HG03060 (cell line): Measurements from ENCODE around the gene COL5A1.

Experiments
- ATAC-seq: cut with Tn5 transposase; IDR thresholded peaks from one replicate; pipeline ENCODE4 v1.9.1; 2021; ENCODE audit warnings: low read depth, moderate number of reproducible peaks; ENCODE audit not compliant: unreplicated experiment

Gene COL5A1

GRCh38 chr9:134861595-134862334, 220.2 kb downstream of the COL5A1 start:
- ATAC-seq, result no peak

GRCh38 chr9:134863306-134863902, 221.8 kb downstream of the COL5A1 start:
- ATAC-seq, result no peak

DNA sequence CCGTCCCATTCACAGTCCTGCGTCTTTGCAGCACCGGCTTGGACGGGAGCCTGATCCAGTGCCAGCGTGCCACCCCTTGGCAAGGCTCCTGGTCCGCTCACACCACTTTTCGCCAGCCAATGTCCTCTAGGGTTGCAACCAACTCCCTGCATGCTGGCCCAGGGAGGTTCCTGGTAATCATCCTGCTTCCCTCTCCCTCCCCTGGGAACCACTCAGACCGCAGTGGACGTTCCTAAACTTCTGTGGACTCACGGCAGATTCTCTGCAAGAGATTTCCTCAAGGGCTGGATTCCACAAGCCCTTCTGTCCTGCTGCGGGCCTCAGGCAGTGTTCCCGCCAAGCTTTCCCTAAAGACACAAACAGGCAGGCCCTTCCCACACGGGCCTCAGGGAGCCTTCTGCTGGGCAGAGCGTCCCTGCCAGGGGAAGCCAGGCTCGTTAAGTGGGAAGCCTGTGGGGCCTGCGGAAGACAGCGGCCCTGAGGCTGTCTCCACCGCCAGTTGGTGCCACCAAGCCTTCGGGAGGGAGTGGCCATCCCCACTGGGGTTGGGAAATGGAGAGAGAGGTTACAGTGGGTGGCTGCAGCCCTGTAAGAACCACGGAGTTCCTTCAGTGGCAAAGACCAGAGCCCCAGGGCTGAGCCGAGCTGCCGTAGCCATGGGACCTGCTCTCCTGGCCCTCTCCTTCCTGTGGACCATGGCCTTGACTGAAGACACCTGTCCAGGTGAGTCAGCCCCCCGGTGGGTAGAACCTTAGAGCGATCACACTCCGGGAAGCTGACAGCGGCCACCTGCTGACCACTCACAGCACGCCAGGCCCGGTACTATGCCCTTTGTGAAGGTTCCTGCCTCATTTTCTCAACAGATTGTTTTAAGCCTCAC, 222.6 kb downstream of the COL5A1 start:
- ATAC-seq, result no peak

DNA sequence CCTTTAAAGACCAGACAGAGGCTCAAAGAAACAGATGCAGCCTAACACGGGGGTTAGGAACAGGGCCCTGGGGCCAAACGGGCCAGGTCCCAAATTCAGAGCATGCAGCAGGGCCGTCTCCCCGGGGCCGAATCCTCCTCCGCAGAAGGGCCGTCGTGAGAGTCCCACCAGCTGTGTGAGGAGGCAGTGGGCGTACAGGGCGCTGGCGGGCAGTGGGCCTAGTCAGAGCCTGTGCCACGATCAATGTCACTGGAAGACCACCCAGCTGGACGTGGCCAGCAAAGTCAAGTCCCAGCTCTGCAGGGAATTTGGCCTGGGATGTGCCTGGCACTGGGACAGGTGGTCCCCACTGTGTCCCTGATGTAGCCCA, 223.2 kb downstream of the COL5A1 start:
- ATAC-seq, result no peak

- no peak for ATAC-seq
These were observed 226.5 kb downstream of the COL5A1 start for GRCh38 chr9:134867917-134868750.

DNA sequence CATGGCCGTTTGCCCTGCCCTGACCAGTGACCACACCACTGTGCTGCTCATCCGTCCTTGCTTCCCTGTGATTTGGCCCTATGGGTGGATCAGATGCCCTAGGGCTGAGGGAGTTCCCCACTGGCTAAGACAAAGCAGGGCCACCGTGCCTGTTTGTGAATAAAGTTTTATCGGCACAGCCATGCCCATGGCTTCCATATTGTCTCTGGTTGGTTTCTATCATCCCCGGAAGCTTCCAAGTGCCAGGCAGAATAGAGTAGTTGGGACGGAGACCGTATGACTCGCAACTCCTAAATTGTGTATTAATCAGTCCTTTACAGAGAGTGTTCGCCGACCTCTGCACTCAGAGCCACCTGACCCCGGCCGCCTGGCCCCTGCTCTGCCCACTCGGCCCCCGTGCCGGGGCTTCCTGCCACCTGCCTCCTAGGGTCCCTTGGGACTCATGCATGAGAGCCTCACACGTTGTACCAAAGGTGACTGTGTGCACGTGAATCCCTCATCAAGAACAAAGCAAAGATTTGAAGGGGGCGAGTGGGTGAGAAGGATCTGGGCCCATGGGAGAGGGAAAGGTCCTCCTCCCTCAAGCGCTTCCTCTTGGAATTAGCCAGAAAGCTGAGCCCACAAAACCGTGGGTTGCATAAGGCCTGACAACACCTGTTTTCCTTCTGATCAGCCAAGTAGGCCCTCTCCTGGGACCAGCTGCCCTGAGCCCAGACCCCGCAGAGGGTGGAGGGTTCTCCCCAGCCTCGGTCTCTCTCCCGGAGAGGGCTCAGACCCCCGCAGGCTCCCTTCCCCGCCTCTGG, 227.3 kb downstream of the COL5A1 start:
- ATAC-seq, result no peak

GRCh38 chr9:134869554-134870300, 228.1 kb downstream of the COL5A1 start:
- no peak for ATAC-seq

DNA sequence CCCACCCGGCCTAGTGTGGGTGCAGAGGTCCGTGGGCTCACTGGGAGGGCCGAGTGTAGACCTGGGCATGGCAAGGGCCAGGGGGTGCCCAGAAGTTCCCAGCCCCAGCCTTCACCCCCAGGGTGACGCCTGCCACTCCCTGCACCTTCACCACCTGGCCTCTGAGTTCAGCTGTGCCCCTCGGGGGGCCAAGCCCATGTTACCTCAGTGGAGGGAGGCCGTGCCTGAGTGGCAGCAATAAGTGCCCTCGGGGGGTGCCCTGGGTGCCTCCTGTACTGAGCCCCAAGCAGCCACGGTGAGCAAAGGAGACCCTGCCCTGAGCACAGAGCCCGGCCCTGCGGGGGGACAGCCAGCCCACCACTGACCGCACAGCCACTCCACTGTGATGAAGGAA, 228.7 kb downstream of the COL5A1 start:
- ATAC-seq, result no peak

- ATAC-seq, result no peak
These were observed 229.4 kb downstream of the COL5A1 start for GRCh38 chr9:134870746-134871662.

- no peak for ATAC-seq
These were observed 230.2 kb downstream of the COL5A1 start for GRCh38 chr9:134871697-134872340.

DNA sequence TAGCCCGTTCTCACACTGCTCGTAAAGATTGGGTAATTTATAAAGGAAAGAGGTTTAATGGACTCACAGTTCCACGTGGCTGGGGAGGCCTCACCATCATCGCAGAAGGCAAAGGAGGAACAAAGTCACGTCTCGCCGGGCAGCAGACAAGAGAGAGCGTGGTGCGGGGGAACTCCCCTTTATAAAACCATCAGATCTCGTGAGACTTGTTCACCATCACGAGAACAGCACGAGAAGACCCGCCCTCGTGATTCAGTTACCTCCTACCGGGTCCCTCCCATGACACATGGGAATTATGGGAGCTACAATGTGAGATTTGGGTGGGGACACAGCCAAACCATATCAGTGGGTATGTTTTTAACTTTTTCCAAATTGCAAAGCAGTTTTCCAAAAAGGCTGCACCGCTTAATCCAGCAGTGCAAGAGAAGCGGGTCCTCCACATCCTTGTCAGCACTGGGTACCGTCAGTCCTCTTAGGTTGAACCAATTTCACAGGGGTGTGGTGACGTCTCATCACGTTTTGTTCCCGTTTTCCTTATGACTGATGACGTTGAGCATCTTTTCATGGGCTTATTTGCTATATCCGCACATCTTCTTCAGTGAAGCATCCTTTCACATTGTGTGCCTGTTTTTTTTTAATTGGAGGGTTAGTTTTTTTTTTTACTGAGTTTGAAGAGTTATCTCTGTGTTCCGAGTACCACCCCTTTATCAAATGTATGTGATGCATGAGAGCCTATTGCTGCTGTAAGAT, 231.1 kb downstream of the COL5A1 start:
- ATAC-seq, result no peak

DNA sequence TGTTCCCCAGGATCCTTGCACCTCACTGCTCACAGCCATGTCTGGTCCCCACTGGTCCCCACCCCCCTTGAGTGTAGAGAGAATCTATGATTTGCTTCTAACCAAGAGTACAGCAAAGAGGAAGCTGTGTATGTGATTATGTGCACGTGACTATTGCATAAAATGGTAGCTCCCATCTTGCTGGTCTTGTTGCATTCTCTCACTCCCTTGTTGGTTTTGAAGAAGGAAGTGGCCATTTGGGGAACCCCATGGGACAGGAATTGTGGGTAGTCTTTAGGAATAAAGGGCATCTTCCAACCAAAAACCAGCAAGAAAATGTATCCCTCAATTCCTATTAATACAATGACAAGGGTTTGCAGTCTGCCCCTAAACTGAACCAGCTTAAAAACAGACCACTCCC, 233.8 kb downstream of the COL5A1 start:
- no peak for ATAC-seq

- no peak for ATAC-seq
These were observed 235.9 kb downstream of the COL5A1 start for GRCh38 chr9:134877541-134877940.

DNA sequence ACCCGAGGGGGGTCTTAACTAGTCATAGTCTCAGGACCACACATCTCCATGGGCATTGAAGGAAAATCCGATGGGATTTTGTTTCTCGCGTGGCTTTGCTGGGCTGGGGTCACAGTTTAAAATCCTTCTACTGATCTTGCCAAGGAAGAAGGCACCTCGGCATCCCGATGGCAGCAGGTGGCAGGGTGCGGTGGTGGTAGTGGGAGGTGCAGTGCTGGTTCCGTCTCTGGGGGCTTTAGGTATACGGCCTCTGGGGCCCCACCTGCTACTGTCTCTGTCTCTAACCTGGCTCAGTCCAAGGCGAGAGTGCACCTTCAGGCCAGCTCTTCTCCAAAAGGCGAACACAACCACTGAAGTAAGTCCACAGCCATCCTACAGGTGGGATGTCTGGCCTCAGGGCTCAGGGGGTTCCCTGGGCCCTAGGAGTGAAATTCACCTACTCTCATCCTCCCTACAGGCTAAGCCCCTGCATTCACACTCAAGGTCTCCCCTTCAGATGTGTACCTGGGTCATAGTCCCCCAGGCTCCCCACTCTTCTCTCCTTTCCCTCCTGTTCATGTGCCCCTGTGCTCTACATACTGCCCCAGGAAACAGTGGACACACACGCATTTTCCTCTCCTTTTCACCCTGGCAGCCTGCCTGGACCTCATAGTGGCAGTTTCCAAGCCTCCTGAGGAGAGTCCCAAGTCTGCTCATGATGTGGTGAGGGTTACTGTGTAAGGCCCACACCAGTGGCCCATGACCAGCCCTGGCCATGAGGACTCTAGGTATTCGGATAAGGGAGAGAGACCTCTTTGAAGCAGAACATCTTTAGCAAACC, 238.3 kb downstream of the COL5A1 start:
- no peak for ATAC-seq

DNA sequence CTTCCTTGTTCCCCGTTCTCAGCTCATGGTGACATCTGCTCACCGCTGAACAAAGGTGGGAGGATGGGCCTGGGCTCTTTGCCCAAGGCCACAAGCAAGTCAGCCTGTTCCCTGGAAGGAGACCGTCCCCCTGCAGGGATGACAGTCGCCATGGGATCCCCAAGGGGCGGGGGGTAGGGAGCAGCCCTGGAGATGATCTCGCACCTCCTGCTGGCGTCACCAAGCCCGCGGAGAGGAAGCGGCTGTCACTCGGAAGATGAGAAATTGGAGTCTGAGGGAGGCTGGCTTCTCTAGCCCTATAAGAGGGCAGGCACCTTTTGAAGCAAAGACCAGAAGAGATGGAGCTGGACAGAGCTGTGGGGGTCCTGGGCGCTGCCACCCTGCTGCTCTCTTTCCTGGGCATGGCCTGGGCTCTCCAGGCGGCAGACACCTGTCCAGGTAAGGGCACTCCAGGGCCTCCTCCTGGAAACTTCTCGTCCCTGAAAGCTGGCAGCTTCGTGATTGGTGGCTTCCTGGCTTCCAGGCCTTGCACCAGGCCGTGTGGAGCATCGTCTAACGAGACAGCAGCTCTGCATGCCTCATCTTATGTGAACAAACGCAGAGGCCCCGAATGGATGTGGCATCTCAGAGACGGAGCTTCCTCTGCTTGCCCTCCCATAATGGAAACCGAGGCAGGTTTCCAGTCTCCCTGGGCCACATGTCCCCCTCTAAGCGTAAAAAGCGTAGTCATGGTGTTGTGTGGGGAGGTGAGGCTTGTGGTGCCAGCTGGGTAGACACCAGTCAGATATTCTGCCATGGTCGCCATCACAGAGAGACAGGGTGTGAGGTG, 239.1 kb downstream of the COL5A1 start, which contains the start of gene FCN2:
Gene FCN2, plus strand, starts transcription at position 327 of the 829 bp plus-strand sequence. Its CDS starts 12 bp downstream, at position 339.
- no peak for ATAC-seq
